Keratinocyte (primary cell): ENCODE measurements around the gene ACTR2.

Source experiments
- CTCF ChIP-seq, 3 experiments: IDR thresholded peaks in 1 of 3; conservative IDR thresholded peaks in 1 of 3; optimal IDR thresholded peaks in 1 of 3; 2 replicates in 2 of 3; 3 replicates in 1 of 3; pipeline versions ENCODE3 to v1.5.1; 2011; ENCODE audit warnings: low read length in 3 of 3, mild to moderate bottlenecking in 3 of 3, moderate library complexity in 2 of 3, control low read depth in 1 of 3, inconsistent platforms in 1 of 3; ENCODE audit not compliant: insufficient read depth in 2 of 3; ENCODE audit errors: extremely low read depth in 1 of 3
- EZH2 ChIP-seq: IDR thresholded peaks from one replicate; pipeline ENCODE4 v1.6.1; 2012; ENCODE audit warnings: inconsistent platforms, mild to moderate bottlenecking, low read length, moderate library complexity

- TF ChIP-seq CTCF (optimal IDR thresholded peaks at IDR 0.05 in 1 of 3, IDR thresholded peaks at IDR 0.05 in 1 of 3, conservative IDR thresholded peaks at IDR 0.05 in 1 of 3; ENCODE audit: extremely low read depth in 1 of 3, insufficient read depth in 2 of 3, low read length in 3 of 3) (peak; percentile 72 to 89 (median 88)), EZH2 (no peak)
These were observed 40.5 kb upstream of the ACTR2 start for GRCh38 chr2:65186872-65187851.
